ENCODE results near the gene METTL4.

Gene METTL4

DNA sequence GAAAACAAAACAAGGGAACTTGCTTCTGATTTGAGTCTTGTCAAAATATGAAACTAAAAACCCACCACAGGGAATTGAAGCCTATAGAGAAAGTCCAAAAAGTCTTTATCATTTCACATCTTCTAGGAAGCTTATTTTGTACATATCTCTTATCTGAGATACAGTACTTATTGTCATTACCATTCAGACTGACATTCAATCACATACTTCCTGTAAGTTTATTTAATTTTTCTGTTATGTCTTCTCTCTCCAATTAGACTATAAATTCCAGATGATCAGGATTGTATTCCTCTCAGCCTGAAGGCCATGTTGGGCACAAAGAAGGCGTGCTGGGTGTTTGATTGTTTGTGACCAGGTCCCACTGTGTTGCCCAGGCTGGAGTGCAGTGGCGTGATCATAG, 59.2 kb downstream of the METTL4 start:
- Histone ChIP-seq H3K27ac (ENCODE audit: insufficient read depth, low read length, poor library complexity, severe bottlenecking) (no peak overlapping the region), H3K27me3 (replicated peaks; ENCODE audit: control insufficient read depth, insufficient read depth, low read length, poor library complexity, severe bottlenecking) (no peaks in the 10 kb centered on the region), H3K4me3 (ENCODE audit: insufficient read depth, low read depth, low read length, poor library complexity, severe bottlenecking) (no peak overlapping the region), H3K4me1 (ENCODE audit: control insufficient read depth, insufficient read depth, low read length, poor library complexity, severe bottlenecking) (peaks cover 4% of the 10 kb centered on the region), H3K9me3 (ENCODE audit: control insufficient read depth, low read length) (no peaks in the 10 kb centered on the region), H3K36me3 (ENCODE audit: control insufficient read depth, insufficient read depth, low read length) (no peaks in the 10 kb centered on the region)
- DNase-seq = no peak

DNA sequence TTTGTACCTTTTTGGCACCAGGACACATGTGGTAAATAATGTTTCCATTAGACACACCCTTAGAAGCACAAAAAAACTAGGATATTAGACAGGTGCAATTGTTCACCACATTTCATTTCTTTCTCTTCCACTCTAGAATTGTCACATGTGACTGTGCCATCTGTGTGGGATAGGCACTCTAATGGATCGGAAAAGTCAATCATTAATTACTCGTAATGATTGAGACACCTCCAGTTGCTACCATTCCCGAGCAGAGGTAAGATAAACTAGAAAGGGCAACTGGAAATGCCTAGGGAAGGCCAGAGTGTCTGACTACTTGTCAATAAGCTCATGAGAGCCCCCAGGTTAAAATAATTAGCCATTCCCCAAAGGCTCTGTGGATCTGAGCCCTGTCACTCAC, 59.9 kb downstream of the METTL4 start:
- no peaks in the 10 kb centered on the region for H3K36me3 ChIP-seq (ENCODE audit: control insufficient read depth, insufficient read depth, low read length)
- H3K4me3 ChIP-seq (ENCODE audit: insufficient read depth, low read depth, low read length, poor library complexity, severe bottlenecking) = no peak overlapping the region
- no peaks in the 10 kb centered on the region for H3K9me3 ChIP-seq (ENCODE audit: control insufficient read depth, low read length)
- H3K27ac ChIP-seq (ENCODE audit: insufficient read depth, low read length, poor library complexity, severe bottlenecking) = no peak overlapping the region
- no peak for DNase-seq
- no peaks in the 10 kb centered on the region for H3K27me3 ChIP-seq (replicated peaks; ENCODE audit: control insufficient read depth, insufficient read depth, low read length, poor library complexity, severe bottlenecking)
- peaks cover 1% of the 10 kb centered on the region for H3K4me1 ChIP-seq (ENCODE audit: control insufficient read depth, insufficient read depth, low read length, poor library complexity, severe bottlenecking)

DNA sequence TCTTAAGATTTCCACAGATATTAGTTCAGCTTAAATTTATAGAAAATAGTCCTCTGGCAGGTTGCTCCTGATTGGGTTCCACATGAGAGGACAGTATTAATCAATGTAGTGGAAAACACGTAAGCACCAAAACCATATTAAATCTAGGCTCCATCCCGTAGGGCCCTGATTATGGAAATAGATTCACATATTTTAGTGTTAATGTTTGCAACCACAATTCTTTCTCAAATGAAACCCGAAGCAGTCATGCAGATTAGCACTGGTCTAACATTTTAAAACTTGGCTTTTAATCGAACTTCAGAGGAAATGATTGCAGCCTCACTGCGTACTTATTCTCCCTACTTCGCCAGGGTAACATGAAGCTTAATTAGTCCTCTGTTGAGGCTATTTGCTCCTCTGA, 60.9 kb downstream of the METTL4 start:
- DNase-seq = no peak
- no peaks in the 10 kb centered on the region for H3K9me3 ChIP-seq (ENCODE audit: control insufficient read depth, low read length)
- H3K27me3 ChIP-seq (replicated peaks; ENCODE audit: control insufficient read depth, insufficient read depth, low read length, poor library complexity, severe bottlenecking) = no peaks in the 10 kb centered on the region
- H3K36me3 ChIP-seq (ENCODE audit: control insufficient read depth, insufficient read depth, low read length) = no peaks in the 10 kb centered on the region
- no peak overlapping the region for H3K4me3 ChIP-seq (ENCODE audit: insufficient read depth, low read depth, low read length, poor library complexity, severe bottlenecking)
- H3K27ac ChIP-seq (ENCODE audit: insufficient read depth, low read length, poor library complexity, severe bottlenecking) = no peak overlapping the region
- no peaks in the 10 kb centered on the region for H3K4me1 ChIP-seq (ENCODE audit: control insufficient read depth, insufficient read depth, low read length, poor library complexity, severe bottlenecking)

DNA sequence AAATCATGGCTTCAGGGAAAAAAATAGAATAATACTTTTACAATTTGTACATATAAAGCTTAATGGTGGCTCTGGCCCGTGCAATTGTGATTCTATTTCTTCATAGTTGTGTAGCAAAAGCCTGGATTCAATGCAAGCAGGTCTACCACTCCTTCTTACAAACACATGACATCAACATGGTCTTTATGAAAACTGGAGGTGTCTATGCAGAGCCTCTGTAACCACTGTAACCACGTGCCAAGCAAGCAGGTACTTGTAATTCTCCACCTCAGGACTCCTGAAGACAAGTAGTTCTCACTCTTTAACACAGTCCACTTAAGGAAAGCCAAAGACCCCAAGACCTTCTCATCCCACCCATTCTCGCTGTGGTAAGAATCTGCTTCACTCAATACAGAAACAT, 62.6 kb downstream of the METTL4 start:
- Histone ChIP-seq H3K27ac (ENCODE audit: insufficient read depth, low read length, poor library complexity, severe bottlenecking) (no peak overlapping the region), H3K9me3 (ENCODE audit: control insufficient read depth, low read length) (no peaks in the 10 kb centered on the region), H3K27me3 (replicated peaks; ENCODE audit: control insufficient read depth, insufficient read depth, low read length, poor library complexity, severe bottlenecking) (no peaks in the 10 kb centered on the region), H3K36me3 (ENCODE audit: control insufficient read depth, insufficient read depth, low read length) (no peaks in the 10 kb centered on the region), H3K4me3 (ENCODE audit: insufficient read depth, low read depth, low read length, poor library complexity, severe bottlenecking) (no peak overlapping the region), H3K4me1 (ENCODE audit: control insufficient read depth, insufficient read depth, low read length, poor library complexity, severe bottlenecking) (no peaks in the 10 kb centered on the region)
- DNase-seq = no peak

DNA sequence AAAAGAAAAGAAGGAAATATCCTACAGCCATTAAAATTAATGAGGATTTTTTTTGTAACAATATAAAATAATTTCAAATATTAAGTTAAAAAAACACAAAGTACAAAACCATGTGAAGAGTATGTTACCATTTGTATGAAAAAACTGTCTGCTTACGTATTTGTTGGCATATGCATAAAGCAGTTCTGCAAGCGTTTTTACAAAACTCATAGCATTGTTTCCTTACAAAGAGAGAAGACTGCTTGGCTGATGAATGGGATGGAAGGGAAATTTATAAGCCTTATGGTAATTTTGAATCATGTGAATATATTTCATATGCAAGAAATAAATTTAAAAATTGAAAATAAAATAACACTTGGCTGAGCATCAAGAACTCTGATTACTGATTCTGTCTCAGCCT, 63.1 kb downstream of the METTL4 start:
- Histone ChIP-seq H3K27me3 (replicated peaks; ENCODE audit: control insufficient read depth, insufficient read depth, low read length, poor library complexity, severe bottlenecking) (no peaks in the 10 kb centered on the region), H3K27ac (ENCODE audit: insufficient read depth, low read length, poor library complexity, severe bottlenecking) (no peak overlapping the region), H3K4me3 (ENCODE audit: insufficient read depth, low read depth, low read length, poor library complexity, severe bottlenecking) (no peak overlapping the region), H3K4me1 (ENCODE audit: control insufficient read depth, insufficient read depth, low read length, poor library complexity, severe bottlenecking) (no peaks in the 10 kb centered on the region), H3K36me3 (ENCODE audit: control insufficient read depth, insufficient read depth, low read length) (no peaks in the 10 kb centered on the region), H3K9me3 (ENCODE audit: control insufficient read depth, low read length) (no peaks in the 10 kb centered on the region)
- DNase-seq = no peak

DNA sequence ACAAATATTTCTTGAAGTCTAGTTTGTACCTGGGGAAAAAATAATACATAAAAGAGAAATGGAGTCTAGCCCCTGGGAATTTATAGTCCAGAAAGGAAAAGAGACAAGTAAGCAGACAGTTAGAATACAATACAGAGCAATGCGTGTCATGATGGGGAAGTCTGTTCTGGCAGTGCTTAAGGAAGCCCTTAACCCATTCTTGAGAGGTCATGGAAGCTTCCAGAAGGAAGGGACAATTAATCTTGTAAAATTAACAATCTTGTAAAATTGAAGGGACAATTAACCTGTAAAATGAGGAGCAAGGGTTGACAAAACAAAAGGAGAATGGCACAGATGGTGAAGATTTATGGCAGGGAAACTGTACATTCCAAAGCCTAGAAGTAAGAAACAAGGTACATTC, 66.7 kb downstream of the METTL4 start:
- H3K4me1 ChIP-seq (ENCODE audit: control insufficient read depth, insufficient read depth, low read length, poor library complexity, severe bottlenecking) = no peaks in the 10 kb centered on the region

DNA sequence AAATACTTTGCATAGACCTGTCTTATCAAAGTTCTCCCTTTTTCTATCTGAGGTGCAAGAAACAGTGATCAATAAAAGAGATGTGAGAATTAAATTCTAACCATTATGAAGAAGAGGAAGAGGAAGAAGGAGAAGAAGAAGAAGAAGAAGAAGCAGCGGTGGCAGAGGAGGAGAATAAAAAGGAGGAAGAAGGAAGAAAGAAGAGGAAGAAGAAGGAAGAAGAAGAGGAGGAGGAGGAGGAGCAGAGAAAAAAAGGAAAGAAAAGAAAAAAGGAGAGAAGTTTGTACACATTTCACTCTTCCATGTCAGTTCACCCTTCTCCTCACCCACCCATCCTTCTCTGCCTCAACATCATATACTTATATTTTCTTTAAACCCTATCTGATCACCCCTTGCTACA, 68.4 kb downstream of the METTL4 start:
- Histone ChIP-seq H3K4me1 (ENCODE audit: control insufficient read depth, insufficient read depth, low read length, poor library complexity, severe bottlenecking) (no peaks in the 10 kb centered on the region), H3K4me3 (ENCODE audit: insufficient read depth, low read depth, low read length, poor library complexity, severe bottlenecking) (no peak overlapping the region), H3K36me3 (ENCODE audit: control insufficient read depth, insufficient read depth, low read length) (no peaks in the 10 kb centered on the region), H3K27ac (ENCODE audit: insufficient read depth, low read length, poor library complexity, severe bottlenecking) (no peak overlapping the region), H3K27me3 (replicated peaks; ENCODE audit: control insufficient read depth, insufficient read depth, low read length, poor library complexity, severe bottlenecking) (no peaks in the 10 kb centered on the region), H3K9me3 (ENCODE audit: control insufficient read depth, low read length) (no peaks in the 10 kb centered on the region)
- no peak for DNase-seq

More for the DNA sequence above, 66.7 kb downstream of the METTL4 start:
- H3K36me3 ChIP-seq (ENCODE audit: control insufficient read depth, insufficient read depth, low read length) = no peaks in the 10 kb centered on the region
- no peak for DNase-seq
- no peak overlapping the region for H3K4me3 ChIP-seq (ENCODE audit: insufficient read depth, low read depth, low read length, poor library complexity, severe bottlenecking)
- H3K27me3 ChIP-seq (replicated peaks; ENCODE audit: control insufficient read depth, insufficient read depth, low read length, poor library complexity, severe bottlenecking) = no peaks in the 10 kb centered on the region
- no peak overlapping the region for H3K27ac ChIP-seq (ENCODE audit: insufficient read depth, low read length, poor library complexity, severe bottlenecking)
- H3K9me3 ChIP-seq (ENCODE audit: control insufficient read depth, low read length) = no peaks in the 10 kb centered on the region

DNA sequence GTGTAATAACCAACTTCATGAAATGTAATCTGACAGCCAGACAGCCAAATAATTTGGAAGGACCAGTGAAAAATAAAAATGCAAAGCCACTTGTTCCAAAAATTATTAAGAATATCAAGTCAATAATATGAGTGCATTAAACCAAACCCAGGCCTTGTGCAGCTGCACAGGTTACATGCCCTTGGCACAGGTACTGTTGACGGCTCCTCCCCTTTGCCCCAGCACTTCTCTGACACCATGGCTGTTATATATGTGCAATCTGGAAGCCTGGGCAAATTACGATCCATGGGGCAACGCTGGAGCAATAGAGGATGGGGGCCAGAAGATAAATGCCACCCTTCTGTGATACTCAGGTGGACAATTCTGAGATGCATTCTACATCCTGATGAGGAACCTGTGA, 68.9 kb downstream of the METTL4 start:
- DNase-seq = no peak
- no peaks in the 10 kb centered on the region for H3K4me1 ChIP-seq (ENCODE audit: control insufficient read depth, insufficient read depth, low read length, poor library complexity, severe bottlenecking)
- H3K27me3 ChIP-seq (replicated peaks; ENCODE audit: control insufficient read depth, insufficient read depth, low read length, poor library complexity, severe bottlenecking) = no peaks in the 10 kb centered on the region
- no peaks in the 10 kb centered on the region for H3K36me3 ChIP-seq (ENCODE audit: control insufficient read depth, insufficient read depth, low read length)
- H3K4me3 ChIP-seq (ENCODE audit: insufficient read depth, low read depth, low read length, poor library complexity, severe bottlenecking) = no peak overlapping the region
- H3K9me3 ChIP-seq (ENCODE audit: control insufficient read depth, low read length) = no peaks in the 10 kb centered on the region
- no peak overlapping the region for H3K27ac ChIP-seq (ENCODE audit: insufficient read depth, low read length, poor library complexity, severe bottlenecking)

DNA sequence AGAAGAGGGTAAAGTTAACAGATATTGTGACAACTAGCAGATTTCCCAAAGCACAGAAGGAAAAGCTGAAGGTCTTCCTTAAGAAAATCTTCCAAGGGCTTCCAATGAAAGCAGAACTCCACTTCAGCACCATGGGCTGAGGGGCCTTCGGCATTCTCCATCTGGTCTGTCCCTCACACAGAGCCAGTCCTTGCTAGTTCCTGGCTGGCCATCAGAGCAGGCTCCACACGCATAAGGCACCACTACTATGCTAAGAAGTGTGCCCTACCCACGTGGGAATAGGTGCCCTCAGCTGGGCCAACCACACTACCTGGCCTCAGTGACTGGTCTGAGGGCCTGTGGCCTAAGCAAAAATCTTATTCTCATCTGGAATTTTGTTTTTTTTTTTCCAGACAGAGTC, 73.5 kb downstream of the METTL4 start:
- H3K27me3 ChIP-seq (replicated peaks; ENCODE audit: control insufficient read depth, insufficient read depth, low read length, poor library complexity, severe bottlenecking) = no peaks in the 10 kb centered on the region
- H3K9me3 ChIP-seq (ENCODE audit: control insufficient read depth, low read length) = no peaks in the 10 kb centered on the region
- no peak overlapping the region for H3K27ac ChIP-seq (ENCODE audit: insufficient read depth, low read length, poor library complexity, severe bottlenecking)
- no peaks in the 10 kb centered on the region for H3K36me3 ChIP-seq (ENCODE audit: control insufficient read depth, insufficient read depth, low read length)
- DNase-seq = no peak
- no peaks in the 10 kb centered on the region for H3K4me1 ChIP-seq (ENCODE audit: control insufficient read depth, insufficient read depth, low read length, poor library complexity, severe bottlenecking)
- no peak overlapping the region for H3K4me3 ChIP-seq (ENCODE audit: insufficient read depth, low read depth, low read length, poor library complexity, severe bottlenecking)

DNA sequence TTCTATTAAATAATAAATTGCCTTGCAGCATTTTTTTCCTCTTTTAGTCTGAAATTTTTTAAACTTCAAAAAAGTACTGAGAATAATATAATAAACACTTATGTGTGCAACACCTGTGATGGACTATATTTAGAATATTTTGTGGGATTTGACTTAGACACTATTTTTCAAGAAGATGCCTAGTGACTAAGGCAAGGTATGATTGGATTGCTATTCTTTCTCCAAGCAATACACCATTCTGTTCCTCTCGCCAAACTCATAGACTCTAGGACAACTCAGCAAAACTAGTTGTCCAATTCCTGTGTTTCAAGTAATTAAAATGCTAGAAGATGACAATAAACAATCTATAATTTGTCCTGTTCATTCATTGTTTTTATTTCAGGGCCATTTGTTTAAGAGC, 75.9 kb downstream of the METTL4 start:
- no peak for DNase-seq
- Histone ChIP-seq H3K27me3 (replicated peaks; ENCODE audit: control insufficient read depth, insufficient read depth, low read length, poor library complexity, severe bottlenecking) (no peaks in the 10 kb centered on the region), H3K4me3 (ENCODE audit: insufficient read depth, low read depth, low read length, poor library complexity, severe bottlenecking) (no peak overlapping the region), H3K4me1 (ENCODE audit: control insufficient read depth, insufficient read depth, low read length, poor library complexity, severe bottlenecking) (no peaks in the 10 kb centered on the region), H3K27ac (ENCODE audit: insufficient read depth, low read length, poor library complexity, severe bottlenecking) (no peak overlapping the region), H3K36me3 (ENCODE audit: control insufficient read depth, insufficient read depth, low read length) (no peaks in the 10 kb centered on the region), H3K9me3 (ENCODE audit: control insufficient read depth, low read length) (no peaks in the 10 kb centered on the region)

DNA sequence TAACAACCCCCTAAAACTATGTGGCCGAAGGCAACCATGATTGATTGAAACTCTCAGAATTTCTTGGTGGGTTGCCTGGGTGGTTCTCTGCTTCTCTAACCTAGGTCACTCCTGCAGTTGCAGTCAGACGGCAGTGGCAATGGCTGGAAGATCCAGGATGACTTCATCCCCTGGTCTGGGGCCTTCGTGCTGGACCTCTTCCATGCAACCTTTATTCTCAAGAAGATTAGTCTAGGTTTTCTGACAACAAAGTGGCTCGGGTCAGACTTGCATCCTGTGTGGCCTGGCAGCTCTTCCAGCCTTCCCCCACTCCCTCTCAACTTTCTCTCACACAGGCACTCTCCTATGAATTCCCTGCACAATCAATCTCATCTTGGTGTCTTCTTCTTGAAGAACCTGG, 76.4 kb downstream of the METTL4 start:
- H3K4me1 ChIP-seq (ENCODE audit: control insufficient read depth, insufficient read depth, low read length, poor library complexity, severe bottlenecking) = no peaks in the 10 kb centered on the region
- no peaks in the 10 kb centered on the region for H3K27me3 ChIP-seq (replicated peaks; ENCODE audit: control insufficient read depth, insufficient read depth, low read length, poor library complexity, severe bottlenecking)
- no peak for DNase-seq
- no peaks in the 10 kb centered on the region for H3K9me3 ChIP-seq (ENCODE audit: control insufficient read depth, low read length)
- H3K36me3 ChIP-seq (ENCODE audit: control insufficient read depth, insufficient read depth, low read length) = no peaks in the 10 kb centered on the region
- no peak overlapping the region for H3K27ac ChIP-seq (ENCODE audit: insufficient read depth, low read length, poor library complexity, severe bottlenecking)
- H3K4me3 ChIP-seq (ENCODE audit: insufficient read depth, low read depth, low read length, poor library complexity, severe bottlenecking) = no peak overlapping the region

Measured in effector memory CD4-positive, alpha-beta T cell (primary cell).